ENCODE measurements around the gene KCTD5. TPM values are rescaled to one million over a fixed set of nuclear protein-coding genes. Genes with fewer than 3 reads are reported as not detected.
"Not testable (repeated sequence)": the region's sequence is repeated elsewhere in the genome, so short reads cannot be mapped to it uniquely, and the experiment has no call there.

The KCTD5 gene
- total RNA-seq, 1 experiment from 2014 or later, result 66.5 TPM

- Histone ChIP-seq H3F3A (ENCODE audit: insufficient read depth, low read depth) (peaks cover 35% of the 10 kb centered on the region), H3K4me2 (no peak overlapping the region), H3K27ac (no peak overlapping the region), H3K4me1 (replicated peaks; ENCODE audit: insufficient read depth) (peaks cover 26% of the 10 kb centered on the region), H2AFZ (no peak overlapping the region), H3K9me2 (ENCODE audit: insufficient read depth) (no peaks in the 10 kb centered on the region), H4K20me1 (ENCODE audit: insufficient read depth) (no peaks in the 10 kb centered on the region; the same call in 1 of the 2 replicates), H3K36me3 (ENCODE audit: low read depth) (peaks cover 6% of the 10 kb centered on the region; the same call in 1 of the 2 replicates), H3K9me3 (ENCODE audit: insufficient read depth, low read depth) (no peaks in the 10 kb centered on the region), H3K79me2 (ENCODE audit: low read depth) (peaks cover 18% of the 10 kb centered on the region), H3K4me3 (no peak overlapping the region), H3K27me3 (ENCODE audit: insufficient read depth, low read depth) (no peaks in the 10 kb centered on the region)
- ChIA-PET POLR2A (ENCODE audit: unreplicated experiment) (no interaction called here), CTCF (no interaction called here)
- no peak for DNase-seq
- intact Hi-C loops (cut with micrococcal nuclease; ENCODE audit: unreplicated experiment), result no loop called here
- TF ChIP-seq EZH2 (IDR thresholded peaks at IDR 0.05; ENCODE audit: low read depth) (no peak), CTCF (conservative IDR thresholded peaks at IDR 0.05) (no peak)
- no TSS peak for BruUV-seq (replicated peaks)
Observed at GRCh38 chr16:2675021-2675420, 7.3 kb upstream of the KCTD5 start.

- no peaks in the 10 kb centered on the region for H3K9me3 ChIP-seq (ENCODE audit: insufficient read depth, low read depth)
- H3K79me2 ChIP-seq (ENCODE audit: low read depth), result peaks cover 25% of the 10 kb centered on the region
- no peak overlapping the region for H3K27ac ChIP-seq
- H3K4me3 ChIP-seq, result no peak overlapping the region
- H3K4me1 ChIP-seq (replicated peaks; ENCODE audit: insufficient read depth), result peaks cover 32% of the 10 kb centered on the region
- POLR2A ChIA-PET (ENCODE audit: unreplicated experiment), result interaction anchor here (0.6 kb wide), 1 partner anchor 92 kb away, joined by 4 read pairs; no protein-coding TSS in a partner anchor
- H3K9me2 ChIP-seq (ENCODE audit: insufficient read depth), result no peaks in the 10 kb centered on the region
- CTCF ChIA-PET, result no interaction called here
- H3K36me3 ChIP-seq (ENCODE audit: low read depth), result peaks cover 10% of the 10 kb centered on the region; the same call in 1 of the 2 replicates
- no peak overlapping the region for H3K4me2 ChIP-seq
- BruUV-seq (replicated peaks), result no TSS peak
- H3K27me3 ChIP-seq (ENCODE audit: insufficient read depth, low read depth), result no peaks in the 10 kb centered on the region
- intact Hi-C loops (cut with micrococcal nuclease; ENCODE audit: unreplicated experiment), result no loop called here
- DNase-seq, result no peak
- peaks cover 39% of the 10 kb centered on the region for H3F3A ChIP-seq (ENCODE audit: insufficient read depth, low read depth)
- no peaks in the 10 kb centered on the region; the same call in 1 of the 2 replicates for H4K20me1 ChIP-seq (ENCODE audit: insufficient read depth)
- H2AFZ ChIP-seq, result no peak overlapping the region
- TF ChIP-seq CTCF (conservative IDR thresholded peaks at IDR 0.05) (no peak), EZH2 (IDR thresholded peaks at IDR 0.05; ENCODE audit: low read depth) (no peak)
Observed at GRCh38 chr16:2675714-2676113, 6.6 kb upstream of the KCTD5 start.

- DNase-seq; H4K20me1 ChIP-seq (ENCODE audit: insufficient read depth); H3K27me3 ChIP-seq (ENCODE audit: insufficient read depth, low read depth); CTCF ChIA-PET; H3K27ac ChIP-seq; H2AFZ ChIP-seq; POLR2A ChIA-PET (ENCODE audit: unreplicated experiment); H3K9me3 ChIP-seq (ENCODE audit: insufficient read depth, low read depth); H3K36me3 ChIP-seq (ENCODE audit: low read depth); H3K4me3 ChIP-seq; intact Hi-C loops (cut with micrococcal nuclease; ENCODE audit: unreplicated experiment); BruUV-seq (replicated peaks); H3K9me2 ChIP-seq (ENCODE audit: insufficient read depth); H3K4me2 ChIP-seq: not testable (repeated sequence)
- Histone ChIP-seq H3F3A (ENCODE audit: insufficient read depth, low read depth) (peaks cover 46% of the 10 kb centered on the region), H3K79me2 (ENCODE audit: low read depth) (peaks cover 26% of the 10 kb centered on the region), H3K4me1 (replicated peaks; ENCODE audit: insufficient read depth) (peaks cover 37% of the 10 kb centered on the region)
Observed at GRCh38 chr16:2676937-2677336, 5.4 kb upstream of the KCTD5 start.

- H3K27me3 ChIP-seq (ENCODE audit: insufficient read depth, low read depth); H4K20me1 ChIP-seq (ENCODE audit: insufficient read depth); DNase-seq; CTCF ChIA-PET; H3K36me3 ChIP-seq (ENCODE audit: low read depth); H2AFZ ChIP-seq; intact Hi-C loops (cut with micrococcal nuclease; ENCODE audit: unreplicated experiment); H3K4me3 ChIP-seq; H3K9me3 ChIP-seq (ENCODE audit: insufficient read depth, low read depth); H3K9me2 ChIP-seq (ENCODE audit: insufficient read depth); BruUV-seq (replicated peaks); POLR2A ChIA-PET (ENCODE audit: unreplicated experiment); H3K4me2 ChIP-seq; H3K27ac ChIP-seq: not testable (repeated sequence)
- peaks cover 31% of the 10 kb centered on the region for H3K4me1 ChIP-seq (replicated peaks; ENCODE audit: insufficient read depth)
- peaks cover 31% of the 10 kb centered on the region for H3K79me2 ChIP-seq (ENCODE audit: low read depth)
- H3F3A ChIP-seq (ENCODE audit: insufficient read depth, low read depth), result peaks cover 46% of the 10 kb centered on the region
Observed at GRCh38 chr16:2678206-2678965, 3.9 kb upstream of the KCTD5 start.

GRCh38 chr16:2679902-2680301 is 2.4 kb upstream of the KCTD5 start:
- POLR2A ChIA-PET (ENCODE audit: unreplicated experiment), result not testable (repeated sequence)

GRCh38 chr16:2680360-2680759 is 2.0 kb upstream of the KCTD5 start:
- intact Hi-C loops (cut with micrococcal nuclease; ENCODE audit: unreplicated experiment), result loop anchor here (5.0 kb wide), 1 partner anchor 72 kb away; the partner anchor contains the start of gene SRRM2
- H3K9me2 ChIP-seq (ENCODE audit: insufficient read depth); H3K4me3 ChIP-seq; H4K20me1 ChIP-seq (ENCODE audit: insufficient read depth); DNase-seq; BruUV-seq (replicated peaks); POLR2A ChIA-PET (ENCODE audit: unreplicated experiment); H3K27me3 ChIP-seq (ENCODE audit: insufficient read depth, low read depth); CTCF ChIA-PET; H3K36me3 ChIP-seq (ENCODE audit: low read depth); H3K9me3 ChIP-seq (ENCODE audit: insufficient read depth, low read depth); H2AFZ ChIP-seq: not testable (repeated sequence)
- Histone ChIP-seq H3K4me2 (peak overlapping the region; percentile 85), H3K27ac (peak overlapping the region; percentile 72; the same call in 1 of the 2 replicates), H3K4me1 (replicated peaks; ENCODE audit: insufficient read depth) (peaks cover 33% of the 10 kb centered on the region), H3F3A (ENCODE audit: insufficient read depth, low read depth) (peaks cover 33% of the 10 kb centered on the region), H3K79me2 (ENCODE audit: low read depth) (peaks cover 49% of the 10 kb centered on the region)

More at GRCh38 chr16:2679902-2680301, 2.4 kb upstream of the KCTD5 start:
- H3K9me2 ChIP-seq (ENCODE audit: insufficient read depth); H3K9me3 ChIP-seq (ENCODE audit: insufficient read depth, low read depth); BruUV-seq (replicated peaks); H3K27me3 ChIP-seq (ENCODE audit: insufficient read depth, low read depth); DNase-seq; H3K27ac ChIP-seq; H3K4me3 ChIP-seq; H2AFZ ChIP-seq; H4K20me1 ChIP-seq (ENCODE audit: insufficient read depth); CTCF ChIA-PET; H3K36me3 ChIP-seq (ENCODE audit: low read depth): not testable (repeated sequence)
- H3K79me2 ChIP-seq (ENCODE audit: low read depth), result peaks cover 45% of the 10 kb centered on the region
- intact Hi-C loops (cut with micrococcal nuclease; ENCODE audit: unreplicated experiment), result loop anchor here (5.0 kb wide), 1 partner anchor 72 kb away; the partner anchor contains the start of gene SRRM2
- peaks cover 33% of the 10 kb centered on the region for H3K4me1 ChIP-seq (replicated peaks; ENCODE audit: insufficient read depth)
- peak overlapping the region; percentile 85; the same call in 1 of the 2 replicates for H3K4me2 ChIP-seq
- H3F3A ChIP-seq (ENCODE audit: insufficient read depth, low read depth), result peaks cover 38% of the 10 kb centered on the region

Data from PC-9 (cell line).